ENCODE measurements around the gene TTC29.
"Not testable (repeated sequence)": the region's sequence is repeated elsewhere in the genome, so short reads cannot be mapped to it uniquely, and the experiment has no call there.

TTC29 gene

GRCh38 chr4:146787731-146788130 lies 157.9 kb downstream of the TTC29 start:
- TF ChIP-seq, protein P1, sequence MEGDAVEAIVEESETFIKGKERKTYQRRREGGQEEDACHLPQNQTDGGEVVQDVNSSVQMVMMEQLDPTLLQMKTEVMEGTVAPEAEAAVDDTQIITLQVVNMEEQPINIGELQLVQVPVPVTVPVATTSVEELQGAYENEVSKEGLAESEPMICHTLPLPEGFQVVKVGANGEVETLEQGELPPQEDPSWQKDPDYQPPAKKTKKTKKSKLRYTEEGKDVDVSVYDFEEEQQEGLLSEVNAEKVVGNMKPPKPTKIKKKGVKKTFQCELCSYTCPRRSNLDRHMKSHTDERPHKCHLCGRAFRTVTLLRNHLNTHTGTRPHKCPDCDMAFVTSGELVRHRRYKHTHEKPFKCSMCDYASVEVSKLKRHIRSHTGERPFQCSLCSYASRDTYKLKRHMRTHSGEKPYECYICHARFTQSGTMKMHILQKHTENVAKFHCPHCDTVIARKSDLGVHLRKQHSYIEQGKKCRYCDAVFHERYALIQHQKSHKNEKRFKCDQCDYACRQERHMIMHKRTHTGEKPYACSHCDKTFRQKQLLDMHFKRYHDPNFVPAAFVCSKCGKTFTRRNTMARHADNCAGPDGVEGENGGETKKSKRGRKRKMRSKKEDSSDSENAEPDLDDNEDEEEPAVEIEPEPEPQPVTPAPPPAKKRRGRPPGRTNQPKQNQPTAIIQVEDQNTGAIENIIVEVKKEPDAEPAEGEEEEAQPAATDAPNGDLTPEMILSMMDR (IDR thresholded peaks at IDR 0.05; ENCODE audit: low read depth, low read length): no peak
- DNase-seq (ENCODE audit: low read depth, low spot score): no peak
- in situ Hi-C loops (cut with HindIII; ENCODE audit: low sequenced_read_pairs): no loop called here
- no peak overlapping the region for H3K4me3 ChIP-seq (ENCODE audit: low read depth, low read length)

DNA sequence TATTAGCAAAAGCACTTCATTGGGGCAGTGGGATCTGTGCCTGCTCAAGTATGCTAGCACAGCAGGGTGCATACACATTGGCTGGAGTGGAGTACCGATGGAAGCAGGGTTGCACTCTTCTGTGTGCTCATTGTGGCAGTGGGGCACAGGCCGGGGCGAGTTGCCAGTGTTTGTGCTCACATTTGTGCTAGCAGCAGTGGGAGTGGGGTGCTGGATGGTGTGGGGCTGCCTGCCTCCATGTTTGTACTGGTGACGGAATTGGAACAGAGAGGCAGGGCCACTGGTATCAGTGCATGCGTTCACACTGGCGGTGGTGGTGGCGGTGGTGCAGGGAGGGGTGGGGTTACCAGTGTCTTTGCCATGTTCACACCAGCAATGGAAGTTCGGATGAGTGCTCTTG lies 169.0 kb downstream of the TTC29 start:
- TF ChIP-seq, protein P1 (IDR thresholded peaks at IDR 0.05; ENCODE audit: low read depth, low read length): no peak
- in situ Hi-C loops (cut with HindIII; ENCODE audit: low sequenced_read_pairs): no loop called here

DNA sequence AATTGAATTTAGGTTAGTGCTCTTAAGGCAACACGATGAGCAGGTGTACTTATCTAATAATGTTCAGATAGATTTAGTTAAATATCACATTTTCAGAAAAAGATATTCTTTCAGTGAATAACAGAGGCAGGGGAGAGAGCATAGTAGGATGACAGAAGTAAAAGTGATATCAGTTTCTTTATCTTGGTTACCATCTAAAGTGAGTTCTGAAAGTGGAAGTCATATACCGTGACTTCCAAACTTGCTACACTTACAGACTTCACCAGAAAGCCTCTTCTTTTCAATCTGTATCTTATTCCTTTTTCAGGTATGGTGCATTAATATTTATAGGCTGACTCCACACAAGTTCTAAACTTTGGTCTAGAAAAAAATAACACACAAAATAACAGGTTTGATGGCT lies 182.1 kb downstream of the TTC29 start:
- no peak overlapping the region for H3K4me3 ChIP-seq (ENCODE audit: low read depth, low read length)
- no peak for DNase-seq (ENCODE audit: low read depth, low spot score)
- in situ Hi-C loops (cut with HindIII; ENCODE audit: low sequenced_read_pairs): no loop called here
- TF ChIP-seq, protein P1 (IDR thresholded peaks at IDR 0.05; ENCODE audit: low read depth, low read length): no peak

More for the DNA sequence above, 169.0 kb downstream of the TTC29 start:
- DNase-seq (ENCODE audit: low read depth, low spot score): no peak
- H3K4me3 ChIP-seq (ENCODE audit: low read depth, low read length): no peak overlapping the region

DNA sequence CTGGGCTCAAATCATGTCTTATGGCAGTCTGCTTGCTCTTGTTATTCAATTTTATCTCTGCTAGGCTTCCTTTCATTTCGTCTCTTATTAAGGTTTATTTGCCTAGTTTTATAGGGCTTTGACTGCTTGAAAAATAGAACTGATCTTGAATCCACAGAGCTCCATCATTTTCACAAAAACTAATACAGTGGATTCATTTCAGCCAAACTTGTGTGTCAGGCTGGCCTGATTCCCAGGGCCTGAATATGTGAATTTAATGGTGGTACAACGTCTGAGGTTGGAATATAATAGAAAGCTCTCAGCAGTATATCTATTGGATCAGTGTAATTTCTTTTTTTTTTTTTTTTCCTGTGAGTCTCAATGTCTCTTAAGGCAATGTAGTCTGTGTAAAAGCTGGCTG lies 183.6 kb downstream of the TTC29 start:
- no peak for DNase-seq (ENCODE audit: low read depth, low spot score)
- TF ChIP-seq, protein P1 (IDR thresholded peaks at IDR 0.05; ENCODE audit: low read depth, low read length): no peak
- in situ Hi-C loops (cut with HindIII; ENCODE audit: low sequenced_read_pairs): no loop called here
- no peak overlapping the region for H3K4me3 ChIP-seq (ENCODE audit: low read depth, low read length)

DNA sequence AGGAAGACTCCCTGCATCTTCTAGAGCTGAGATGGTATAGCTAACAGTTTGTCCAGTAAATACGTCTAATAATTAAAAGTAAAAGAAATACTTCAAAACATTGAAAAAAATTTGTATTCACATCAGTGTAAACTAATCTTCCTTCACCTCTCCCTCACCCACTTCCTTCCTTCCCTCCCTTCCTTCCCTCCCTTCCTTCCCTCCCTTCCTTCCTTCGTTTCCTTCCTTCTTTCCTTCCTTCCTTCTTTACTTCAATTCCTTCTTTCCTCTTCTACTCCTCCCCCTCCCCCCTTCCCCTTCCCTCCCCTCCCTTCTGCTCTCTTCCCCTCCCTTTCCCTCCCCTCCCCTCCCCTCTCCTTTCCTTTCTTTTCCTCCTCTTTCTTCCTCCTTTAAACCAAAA lies 203.2 kb downstream of the TTC29 start:
- no peak overlapping the region for H3K4me3 ChIP-seq (ENCODE audit: low read depth, low read length)
- in situ Hi-C loops (cut with HindIII; ENCODE audit: low sequenced_read_pairs): no loop called here
- TF ChIP-seq, protein P1 (IDR thresholded peaks at IDR 0.05; ENCODE audit: low read depth, low read length): no peak
- no peak for DNase-seq (ENCODE audit: low read depth, low spot score)

GRCh38 chr4:146739182-146739581 lies 206.5 kb downstream of the TTC29 start:
- TF ChIP-seq, protein P1 (IDR thresholded peaks at IDR 0.05; ENCODE audit: low read depth, low read length): no peak
- no peak overlapping the region for H3K4me3 ChIP-seq (ENCODE audit: low read depth, low read length)
- in situ Hi-C loops (cut with HindIII; ENCODE audit: low sequenced_read_pairs): no loop called here
- DNase-seq (ENCODE audit: low read depth, low spot score): no peak

DNA sequence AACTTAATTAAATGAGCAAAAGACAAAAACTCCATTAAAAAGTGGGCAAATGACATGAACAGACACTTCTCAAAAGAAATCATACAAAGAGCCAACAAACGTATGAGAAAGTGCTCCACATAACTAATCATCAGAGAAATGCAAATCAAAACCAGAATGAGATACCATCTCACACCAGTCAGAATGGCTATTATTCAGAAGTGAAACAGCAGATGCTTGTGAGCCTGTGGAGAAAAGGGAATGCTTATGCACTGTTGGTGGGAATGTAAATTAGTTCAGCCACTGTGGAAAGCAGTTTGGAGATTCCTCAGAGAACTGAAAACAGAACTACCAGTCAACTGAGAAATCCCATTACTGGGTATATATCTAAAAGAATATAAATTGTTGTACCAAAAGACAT lies 222.1 kb downstream of the TTC29 start:
- in situ Hi-C loops (cut with HindIII; ENCODE audit: low sequenced_read_pairs); DNase-seq (ENCODE audit: low read depth, low spot score): not testable (repeated sequence)

More for the DNA sequence above, 222.1 kb downstream of the TTC29 start:
- H3K4me3 ChIP-seq (ENCODE audit: low read depth, low read length): not testable (repeated sequence)

Data from astrocyte of the spinal cord (primary cell).